OCI-LY7 (cell line): ENCODE measurements around the gene PRRC2B. TPM values are rescaled to one million over a fixed set of nuclear protein-coding genes. Genes with fewer than 3 reads are reported as not detected.

Experiments used
- BruUV-seq: library from RNA; stranded (reverse); fragments of 400-500 nt; replicated peaks from 2 replicates; lab custom pipeline; 2021; lab: Mats Ljungman, UMichigan
- CTCF ChIA-PET: fragments of 300-600 bp; sonication (Branson Sonifier 250); formaldehyde crosslinking; loops from one replicate; lab custom pipeline; 2022; ENCODE audit warnings: antibody characterized with exemption; ENCODE audit not compliant: unreplicated experiment; lab: Charles Lee
- POLR2A ChIA-PET: fragments of 300-600 bp; sonication (Branson Sonifier 250); formaldehyde crosslinking; loops from one replicate; lab custom pipeline; 2022; ENCODE audit warnings: antibody characterized with exemption; lab: Charles Lee
- DNase-seq: peaks from one replicate; pipeline ENCODE4 v3.0.0-alpha.2; 2015; ENCODE audit warnings: low spot score
- H2AFZ ChIP-seq: fragments of 200-600 bp; sonication (generic), shearing (Covaris generic); 2 replicates; pipeline ENCODE4 v1.6.1; 2014; ENCODE audit warnings: mild to moderate bottlenecking, antibody characterized with exemption, low read length, moderate library complexity
- H3K27ac ChIP-seq: fragments of 200-600 bp; sonication (generic); 2 replicates; pipeline ENCODE4 v1.5.1; 2014; ENCODE audit warnings: mixed run types, low read depth, mild to moderate bottlenecking, moderate library complexity, low read length, inconsistent platforms; ENCODE audit not compliant: poor library complexity, severe bottlenecking
- H3K36me3 ChIP-seq: fragments of 200-600 bp; sonication (generic); 2 replicates; pipeline ENCODE4 v1.6.1; 2014; ENCODE audit warnings: mild to moderate bottlenecking, antibody characterized with exemption, low read length, moderate library complexity, mixed read lengths; ENCODE audit not compliant: insufficient read depth
- H3K4me1 ChIP-seq: fragments of 200-600 bp; sonication (generic); 2 replicates; pipeline ENCODE4 v1.5.1; 2014; ENCODE audit warnings: mild to moderate bottlenecking, low read length; ENCODE audit not compliant: insufficient read depth, poor library complexity, severe bottlenecking
- H3K4me2 ChIP-seq: fragments of 200-600 bp; sonication (generic); 2 replicates; pipeline ENCODE4 v1.6.1; 2014; ENCODE audit warnings: mild to moderate bottlenecking, low read length
- H3K4me3 ChIP-seq: fragments of 200-600 bp; sonication (generic); 2 replicates; pipeline ENCODE4 v1.5.1; 2014; ENCODE audit warnings: mild to moderate bottlenecking, low read depth, low read length; ENCODE audit not compliant: poor library complexity, severe bottlenecking
- H3K79me2 ChIP-seq: fragments of 200-600 bp; sonication (generic); 2 replicates; pipeline ENCODE4 v1.6.1; 2016; ENCODE audit warnings: low read depth, mild to moderate bottlenecking, low read length, moderate library complexity, mixed read lengths; ENCODE audit not compliant: insufficient read depth
- H3K9me2 ChIP-seq: fragments of 200-600 bp; sonication (generic); 2 replicates; pipeline ENCODE4 v1.6.1; 2016; ENCODE audit warnings: mild to moderate bottlenecking, low read length, mixed read lengths; ENCODE audit not compliant: insufficient read depth
- H3K9me3 ChIP-seq: fragments of 200-600 bp; sonication (generic); 2 replicates; pipeline ENCODE4 v1.6.1; 2014; ENCODE audit warnings: mild to moderate bottlenecking, mixed run types, low read length, mixed read lengths
- H4K20me1 ChIP-seq: fragments of 200-600 bp; sonication (generic); 2 replicates; pipeline ENCODE4 v1.6.1; 2014; ENCODE audit warnings: mild to moderate bottlenecking, antibody characterized with exemption, low read length, moderate library complexity, mixed read lengths; ENCODE audit not compliant: insufficient read depth
- EZH2phosphoT487 ChIP-seq: fragments of 200-600 bp; sonication (generic); IDR thresholded peaks from 2 replicates; pipeline ENCODE4 v1.6.1; 2018; ENCODE audit warnings: low read depth, borderline replicate concordance, mild to moderate bottlenecking, mixed run types, antibody characterized with exemption, low read length, moderate library complexity, mixed read lengths
- intact Hi-C: fragments of 100-400 bp; cut with micrococcal nuclease; formaldehyde crosslinking; loops from one replicate; pipeline ENCODE4 v1.10.0; 2022; ENCODE audit not compliant: unreplicated experiment
- total RNA-seq, 2 experiments: library from RNA; depleted of rRNA in 1 of 2; stranded (reverse); fragments of >200 nt in 1 of 2; shearing (Covaris generic) in 1 of 2; gene quantifications; 2 replicates each; pipeline ENCODE4 v1.2.3, GENCODE V29; 2014 to 2022
- TF ChIP-seq, protein P1 (sequence below): fragments of 200-600 bp; sonication (generic); conservative IDR thresholded peaks from 2 replicates; pipeline ENCODE4 v1.5.1; 2014; ENCODE audit warnings: mild to moderate bottlenecking, antibody characterized with exemption, low read length, moderate library complexity, mixed read lengths

PRRC2B gene
- total RNA-seq, 2 experiments from 2014 or later: 84.2 to 210 TPM

- H3K4me1 ChIP-seq: no peaks in the 10 kb centered on the region
- no peak overlapping the region for H3K4me3 ChIP-seq
- H3K9me3 ChIP-seq: no peaks in the 10 kb centered on the region
- H4K20me1 ChIP-seq: no peaks in the 10 kb centered on the region
- no peak for DNase-seq
- no peak overlapping the region for H3K27ac ChIP-seq
- peaks cover 97% of the 10 kb centered on the region for H3K36me3 ChIP-seq
- ChIA-PET CTCF (no interaction called here), POLR2A (no interaction called here)
- H3K79me2 ChIP-seq: no peaks in the 10 kb centered on the region
- H3K4me2 ChIP-seq: no peak overlapping the region
- no peaks in the 10 kb centered on the region for H3K9me2 ChIP-seq
- no peak overlapping the region for H2AFZ ChIP-seq
- intact Hi-C loops: no loop called here
- TF ChIP-seq EZH2phosphoT487: no peak
- TF ChIP-seq, protein P1, sequence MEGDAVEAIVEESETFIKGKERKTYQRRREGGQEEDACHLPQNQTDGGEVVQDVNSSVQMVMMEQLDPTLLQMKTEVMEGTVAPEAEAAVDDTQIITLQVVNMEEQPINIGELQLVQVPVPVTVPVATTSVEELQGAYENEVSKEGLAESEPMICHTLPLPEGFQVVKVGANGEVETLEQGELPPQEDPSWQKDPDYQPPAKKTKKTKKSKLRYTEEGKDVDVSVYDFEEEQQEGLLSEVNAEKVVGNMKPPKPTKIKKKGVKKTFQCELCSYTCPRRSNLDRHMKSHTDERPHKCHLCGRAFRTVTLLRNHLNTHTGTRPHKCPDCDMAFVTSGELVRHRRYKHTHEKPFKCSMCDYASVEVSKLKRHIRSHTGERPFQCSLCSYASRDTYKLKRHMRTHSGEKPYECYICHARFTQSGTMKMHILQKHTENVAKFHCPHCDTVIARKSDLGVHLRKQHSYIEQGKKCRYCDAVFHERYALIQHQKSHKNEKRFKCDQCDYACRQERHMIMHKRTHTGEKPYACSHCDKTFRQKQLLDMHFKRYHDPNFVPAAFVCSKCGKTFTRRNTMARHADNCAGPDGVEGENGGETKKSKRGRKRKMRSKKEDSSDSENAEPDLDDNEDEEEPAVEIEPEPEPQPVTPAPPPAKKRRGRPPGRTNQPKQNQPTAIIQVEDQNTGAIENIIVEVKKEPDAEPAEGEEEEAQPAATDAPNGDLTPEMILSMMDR: no peak
- BruUV-seq: no TSS peak
These were observed 91.3 kb downstream of the PRRC2B start for GRCh38 chr9:131485206-131485605.

DNA sequence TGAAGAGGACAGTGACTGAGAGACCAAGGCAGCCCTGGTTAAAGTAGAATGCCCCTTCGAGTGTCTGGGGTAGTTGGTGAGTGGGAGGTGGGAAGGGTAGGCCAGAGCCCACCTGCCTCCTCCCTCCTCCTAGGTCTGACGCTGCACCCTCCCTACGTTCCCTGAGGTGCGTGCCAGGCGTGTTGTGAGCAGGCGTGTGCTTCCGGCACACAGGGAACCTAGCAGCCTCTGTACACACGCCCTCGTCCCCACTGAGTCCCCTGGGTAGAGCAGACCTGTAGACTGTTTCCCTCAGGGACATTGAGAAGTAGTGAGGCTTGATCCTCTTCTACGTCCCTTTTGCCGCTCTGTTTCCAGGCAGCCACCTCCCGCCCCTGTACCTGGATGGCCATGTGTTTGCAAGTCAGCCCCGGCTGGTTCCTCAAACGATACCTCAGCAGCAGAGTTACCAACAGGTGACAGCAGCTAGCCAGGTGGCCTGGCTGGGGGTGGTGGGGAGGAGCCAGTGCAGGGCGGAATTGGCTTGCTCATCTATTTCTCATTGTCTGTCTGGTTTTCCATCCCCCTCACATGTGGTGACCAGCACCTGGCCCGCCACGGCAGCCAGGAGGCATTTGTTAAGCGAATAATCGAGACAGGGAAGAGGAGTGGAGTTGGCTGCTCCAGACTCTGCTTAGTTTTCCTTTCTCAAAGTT is 92.0 kb downstream of the PRRC2B start:
- intact Hi-C loops: no loop called here

More for the DNA sequence above, 92.0 kb downstream of the PRRC2B start:
- H3K4me1 ChIP-seq: no peaks in the 10 kb centered on the region
- H3K4me2 ChIP-seq: no peak overlapping the region
- H3K36me3 ChIP-seq: peaks cover 97% of the 10 kb centered on the region
- no peaks in the 10 kb centered on the region for H3K9me3 ChIP-seq
- no peak overlapping the region for H3K4me3 ChIP-seq
- no peak for DNase-seq
- H2AFZ ChIP-seq: no peak overlapping the region
- no peaks in the 10 kb centered on the region for H4K20me1 ChIP-seq
- H3K27ac ChIP-seq: no peak overlapping the region
- ChIA-PET CTCF (no interaction called here), POLR2A (no interaction called here)
- no peaks in the 10 kb centered on the region for H3K79me2 ChIP-seq
- no peaks in the 10 kb centered on the region for H3K9me2 ChIP-seq
- TF ChIP-seq, protein P1: no peak
- no peak for TF ChIP-seq EZH2phosphoT487
- no TSS peak for BruUV-seq
